GM18870 (cell line): Measurements from ENCODE around the gene CSE1L.
"Not testable (repeated sequence)": the region's sequence is repeated elsewhere in the genome, so short reads cannot be mapped to it uniquely, and the experiment has no call there.

ENCODE experiments used
- ATAC-seq: cut with Tn5 transposase; IDR thresholded peaks from one replicate; pipeline ENCODE4 v1.9.1; 2021; ENCODE audit warnings: moderate library complexity; ENCODE audit not compliant: unreplicated experiment

The CSE1L gene

GRCh38 chr20:49074521-49074920 lies 28.4 kb downstream of the CSE1L start:
- ATAC-seq = no peak

GRCh38 chr20:49078310-49078709 lies 32.2 kb downstream of the CSE1L start:
- ATAC-seq = no peak

- not testable (repeated sequence) for ATAC-seq
Measured at GRCh38 chr20:49082295-49082694, 36.2 kb downstream of the CSE1L start.

DNA sequence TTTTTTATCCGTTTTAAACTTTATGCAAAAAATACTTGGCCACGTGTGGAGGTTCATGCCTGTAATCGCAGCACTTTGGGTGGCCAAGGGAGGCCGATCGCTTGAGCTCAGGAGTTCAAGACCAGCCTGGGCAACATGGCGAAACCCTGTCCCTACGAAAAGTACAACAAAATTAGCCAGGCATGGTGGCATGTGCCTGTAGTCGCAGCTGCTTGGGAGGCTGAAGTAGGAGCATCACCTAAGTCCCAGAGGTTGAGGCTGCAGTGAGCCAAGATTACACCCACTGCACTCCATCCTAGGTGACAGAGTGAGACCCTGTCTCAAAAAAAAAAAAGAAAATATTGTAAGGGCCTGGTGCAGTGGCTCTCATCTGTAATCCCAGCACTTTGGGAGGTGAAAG lies 45.0 kb downstream of the CSE1L start:
- no peak for ATAC-seq

- no peak for ATAC-seq
Measured at GRCh38 chr20:49091762-49092161, 45.6 kb downstream of the CSE1L start.

- no peak for ATAC-seq
Measured at GRCh38 chr20:49096203-49096730, 50.2 kb downstream of the CSE1L start.

DNA sequence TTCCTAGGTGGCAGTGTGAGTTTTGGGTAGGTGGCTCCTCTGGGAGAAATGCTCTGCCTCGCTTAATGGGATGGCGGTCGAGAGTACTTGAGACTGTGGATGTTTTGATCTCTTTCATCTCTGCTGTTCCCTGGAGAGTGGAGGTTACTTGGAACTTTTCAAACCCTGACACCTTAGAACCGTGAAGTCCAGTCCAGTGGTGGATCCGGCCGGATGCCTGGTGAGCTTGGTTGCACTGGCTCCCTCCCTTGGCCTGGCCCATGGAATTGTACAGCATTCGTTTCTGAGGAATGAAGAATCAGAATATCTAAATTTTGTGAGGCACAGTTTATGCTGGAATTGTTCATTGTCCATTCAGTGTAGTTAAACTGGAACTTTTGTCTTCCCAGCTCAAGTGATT lies 51.0 kb downstream of the CSE1L start:
- no peak for ATAC-seq

DNA sequence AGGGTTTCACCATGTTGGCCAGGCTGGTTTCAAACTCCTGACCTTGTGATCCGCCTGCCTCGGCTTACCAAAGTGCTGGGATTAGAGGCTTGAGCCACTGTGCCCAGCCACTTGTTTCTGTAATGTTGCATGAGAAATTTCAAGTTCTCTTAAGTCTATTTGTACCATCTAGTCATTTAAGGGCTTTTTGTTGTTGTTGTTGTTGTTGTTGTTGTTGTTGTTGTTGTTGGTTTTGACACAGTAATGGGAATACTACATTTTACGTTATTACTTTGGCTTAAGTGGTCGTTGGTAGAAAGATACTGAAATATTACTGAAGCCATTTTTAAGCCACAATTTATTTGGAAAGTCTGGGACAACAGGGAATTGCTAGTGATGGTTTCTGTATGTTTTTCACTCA lies 52.0 kb downstream of the CSE1L start:
- ATAC-seq = no peak

GRCh38 chr20:49099011-49099410 lies 52.9 kb downstream of the CSE1L start:
- no peak for ATAC-seq

DNA sequence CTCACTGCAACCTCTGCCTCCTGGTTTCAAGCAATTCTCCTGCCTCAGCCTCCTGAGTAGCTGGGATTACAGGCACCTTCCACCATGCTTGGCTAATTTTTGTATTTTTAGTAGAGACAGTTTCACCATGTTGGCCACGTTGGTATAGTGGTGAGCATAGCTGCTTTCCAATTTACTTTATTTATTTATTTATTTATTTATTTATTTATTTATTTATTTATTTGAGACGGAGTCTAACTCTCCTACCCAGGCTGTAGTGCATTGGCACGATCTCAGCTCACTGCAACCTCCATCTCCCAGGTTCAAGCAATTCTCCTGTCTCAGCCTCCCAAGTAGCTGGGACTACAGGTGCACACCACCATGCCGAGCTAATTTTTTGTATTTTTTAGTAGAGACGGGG lies 54.2 kb downstream of the CSE1L start:
- ATAC-seq = not testable (repeated sequence)

- ATAC-seq = no peak
Measured at GRCh38 chr20:49100972-49101371, 54.9 kb downstream of the CSE1L start.

GRCh38 chr20:49103019-49103418 lies 56.9 kb downstream of the CSE1L start:
- ATAC-seq = no peak

- no peak for ATAC-seq
Measured at GRCh38 chr20:49103647-49104364, 57.7 kb downstream of the CSE1L start.

DNA sequence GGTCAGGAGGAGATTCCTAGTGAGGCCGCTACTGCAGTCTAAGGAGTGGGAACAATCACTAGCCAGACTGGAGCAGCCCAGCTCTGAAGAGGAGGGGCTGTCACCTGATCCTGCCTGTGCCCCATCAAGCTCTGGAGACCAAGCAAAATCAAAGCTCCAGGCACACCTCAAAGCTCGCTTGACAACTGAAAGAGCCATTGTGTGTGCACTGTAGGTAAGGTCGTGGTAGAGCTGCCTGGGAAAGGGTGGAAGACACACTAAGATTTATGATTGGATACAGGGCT lies 58.2 kb downstream of the CSE1L start:
- ATAC-seq = no peak

- not testable (repeated sequence) for ATAC-seq
Measured at GRCh38 chr20:49104979-49105547, 59.0 kb downstream of the CSE1L start.

DNA sequence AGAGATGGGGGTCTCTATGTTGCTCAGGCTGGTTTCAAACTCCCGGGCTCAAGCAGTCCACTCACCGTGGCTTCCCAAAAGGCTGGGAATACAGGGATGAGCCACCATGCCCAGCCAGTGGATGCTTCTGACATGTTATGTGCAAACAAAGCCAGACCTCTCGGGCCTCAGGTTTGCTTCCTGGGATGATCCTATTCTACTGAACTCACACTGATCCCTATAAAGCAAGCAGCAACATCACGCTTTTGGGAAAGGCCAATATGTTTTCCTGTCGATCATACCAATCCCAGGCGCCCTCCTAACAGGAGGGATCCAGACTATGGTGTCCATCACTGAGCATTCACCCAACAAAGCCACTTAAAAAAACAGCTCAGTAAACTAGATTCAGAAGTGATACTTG lies 60.2 kb downstream of the CSE1L start:
- ATAC-seq = no peak

DNA sequence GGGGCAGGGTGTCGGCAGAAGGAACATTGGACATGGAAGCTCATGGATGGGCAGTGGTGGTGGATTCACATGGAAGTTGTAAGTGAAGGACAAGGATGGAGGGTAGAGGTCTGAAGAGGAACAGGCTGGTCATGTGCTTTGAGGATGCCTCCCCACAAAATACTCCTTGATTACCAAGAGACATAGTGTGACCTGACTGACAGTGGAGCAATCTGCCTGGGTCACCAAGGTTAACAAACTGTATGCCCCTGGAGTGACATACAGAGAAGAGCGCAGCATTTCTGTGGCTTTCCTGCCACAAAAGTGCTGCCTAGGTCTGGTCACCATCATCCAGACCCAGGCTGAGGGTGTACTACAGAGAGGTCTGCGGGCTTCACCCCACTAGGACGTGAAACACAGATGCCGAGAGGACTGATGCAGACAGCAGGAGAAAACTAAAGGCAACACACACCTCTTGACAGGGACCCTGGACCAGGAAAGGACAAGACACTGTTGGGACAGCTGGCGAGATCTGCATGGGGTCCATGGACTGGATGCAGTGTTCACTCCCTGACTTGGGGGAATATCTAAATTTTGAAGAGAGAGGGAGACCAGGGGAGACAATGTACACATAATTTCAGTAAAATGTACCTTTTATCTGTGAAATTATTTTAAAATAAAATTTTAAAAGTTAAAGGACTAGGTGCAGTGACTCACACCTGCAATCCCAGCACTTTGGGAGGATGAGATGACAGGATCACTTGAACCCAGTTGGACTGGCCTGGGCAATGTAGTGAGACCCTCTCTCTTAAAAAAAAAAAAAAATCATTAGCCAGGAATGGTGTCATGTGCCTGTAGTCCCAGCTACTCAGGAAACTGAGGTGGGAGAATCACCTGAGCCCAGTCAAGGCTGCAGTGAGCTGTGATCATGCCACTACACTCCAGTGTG lies 64.9 kb downstream of the CSE1L start:
- ATAC-seq = no peak

- ATAC-seq = no peak
Measured at GRCh38 chr20:49112596-49113274, 66.6 kb downstream of the CSE1L start.

DNA sequence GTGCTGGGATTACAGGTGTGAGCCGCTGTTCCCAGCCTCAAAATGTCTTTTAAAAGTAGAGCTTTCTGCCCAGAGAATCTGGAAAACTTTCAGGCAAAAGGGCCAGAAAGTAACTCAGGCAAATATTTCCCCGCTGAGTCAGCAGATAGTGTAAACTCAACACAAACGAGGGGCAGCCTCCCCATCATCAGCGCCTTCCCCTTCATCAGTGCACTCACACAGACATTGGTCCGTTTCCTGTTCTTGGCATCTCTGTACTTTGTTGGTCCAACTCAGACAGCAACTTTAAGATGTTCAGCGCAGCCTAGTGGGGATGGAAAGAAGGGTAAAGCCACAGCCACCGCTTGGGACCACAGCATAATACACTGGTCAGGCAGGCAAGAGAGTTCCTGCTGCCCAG lies 69.5 kb downstream of the CSE1L start:
- ATAC-seq = no peak

DNA sequence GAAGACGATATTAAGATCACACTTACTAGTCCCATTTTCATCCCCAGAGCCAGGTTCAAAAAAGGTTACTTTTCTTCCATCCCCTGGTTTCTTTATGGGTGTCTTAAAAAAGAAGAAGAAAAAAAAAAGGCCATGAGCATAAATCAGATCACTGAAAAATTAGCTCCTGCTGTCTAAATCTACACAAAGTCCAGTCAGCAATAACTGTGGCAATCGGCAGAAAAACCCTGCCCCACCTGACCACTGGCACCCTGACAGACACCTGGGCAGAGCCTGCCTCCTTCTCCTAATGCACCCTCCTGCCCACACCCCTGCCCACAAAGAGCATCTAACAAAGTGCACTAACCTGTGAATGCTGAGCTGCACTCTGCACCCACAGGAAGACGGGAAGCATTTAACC lies 72.2 kb downstream of the CSE1L start:
- no peak for ATAC-seq

GRCh38 chr20:49119988-49120387 lies 73.9 kb downstream of the CSE1L start:
- ATAC-seq = no peak
